ENCODE results near the gene RAB3GAP2.
"Not testable (repeated sequence)": the region's sequence is repeated elsewhere in the genome, so short reads cannot be mapped to it uniquely, and the experiment has no call there.

Gene RAB3GAP2

DNA sequence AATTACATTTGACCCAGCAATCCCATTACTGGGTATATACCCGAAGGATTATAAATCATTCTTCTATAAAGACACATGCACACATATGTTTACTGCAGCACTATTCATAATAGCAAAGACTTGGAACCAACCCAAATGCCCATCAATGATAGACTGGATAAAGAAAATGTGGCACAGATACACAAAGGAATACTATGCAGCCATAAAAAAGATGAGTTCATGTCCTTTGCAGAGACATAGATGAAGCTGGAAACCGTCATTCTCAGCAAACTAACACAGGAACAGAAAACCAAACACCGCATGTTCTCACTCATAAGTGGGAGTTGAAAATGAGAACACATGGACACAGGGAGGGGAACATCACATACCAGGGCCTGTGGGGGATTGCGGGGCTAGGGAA is 102.4 kb downstream of the RAB3GAP2 start:
- H3K27me3 ChIP-seq (ENCODE audit: control insufficient read depth, insufficient read depth, low read length); H3K9ac ChIP-seq (ENCODE audit: low read length); H3K4me3 ChIP-seq (ENCODE audit: low read depth, low read length); H3K27ac ChIP-seq (ENCODE audit: low read depth, low read length); H3K9me3 ChIP-seq (ENCODE audit: control insufficient read depth, insufficient read depth, low read depth, low read length); H3K4me1 ChIP-seq (ENCODE audit: control insufficient read depth, insufficient read depth, low read length): not testable (repeated sequence)
- peaks cover 71% of the 10 kb centered on the region for H3K36me3 ChIP-seq (ENCODE audit: control insufficient read depth, insufficient read depth, low read length)

DNA sequence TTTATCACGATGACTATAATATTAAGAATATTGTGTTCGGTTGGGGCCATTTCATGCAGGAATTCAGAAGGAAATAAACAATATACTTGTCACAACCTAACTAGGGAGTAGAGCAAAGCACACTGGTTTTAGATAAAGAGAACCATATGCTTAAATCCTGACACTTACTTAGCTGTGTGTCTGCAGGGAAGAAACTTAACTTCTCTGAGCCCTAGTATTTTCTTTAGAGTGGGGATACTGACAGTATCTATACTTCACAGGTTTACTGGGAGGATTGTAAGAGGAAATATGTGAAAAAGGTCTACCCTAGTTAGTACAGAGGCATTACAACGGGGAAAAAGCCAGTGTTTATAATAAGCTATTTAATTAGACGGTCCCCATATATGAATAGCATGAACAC is 105.4 kb downstream of the RAB3GAP2 start:
- no peaks in the 10 kb centered on the region for H3K4me1 ChIP-seq (ENCODE audit: control insufficient read depth, insufficient read depth, low read length)
- peaks cover 71% of the 10 kb centered on the region for H3K36me3 ChIP-seq (ENCODE audit: control insufficient read depth, insufficient read depth, low read length)
- H3K27ac ChIP-seq (ENCODE audit: low read depth, low read length) = no peak overlapping the region
- no peaks in the 10 kb centered on the region for H3K9me3 ChIP-seq (ENCODE audit: control insufficient read depth, insufficient read depth, low read depth, low read length)
- H3K27me3 ChIP-seq (ENCODE audit: control insufficient read depth, insufficient read depth, low read length) = no peaks in the 10 kb centered on the region
- no peak overlapping the region for H3K4me3 ChIP-seq (ENCODE audit: low read depth, low read length)
- no peak overlapping the region for H3K9ac ChIP-seq (ENCODE audit: low read length)

DNA sequence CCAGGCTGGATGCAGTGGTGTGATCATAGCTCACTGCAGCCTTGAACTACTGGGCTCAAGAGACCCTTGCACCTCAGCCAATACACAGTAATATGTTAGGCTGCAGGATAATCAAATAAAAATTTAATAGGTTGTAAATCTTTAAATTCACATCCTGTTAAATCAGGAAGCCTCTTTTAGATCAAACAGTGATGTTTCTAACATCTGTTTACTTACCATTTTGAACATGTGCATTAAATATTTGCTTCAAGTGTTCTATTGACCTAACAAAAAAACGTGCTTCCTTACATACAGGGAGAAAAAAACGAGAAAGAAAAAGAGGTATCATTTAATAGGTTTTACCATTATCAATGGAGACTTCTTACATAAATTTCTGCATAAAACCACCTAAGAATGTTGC is 107.7 kb downstream of the RAB3GAP2 start:
- Histone ChIP-seq H3K9ac (ENCODE audit: low read length) (no peak overlapping the region), H3K4me1 (ENCODE audit: control insufficient read depth, insufficient read depth, low read length) (no peaks in the 10 kb centered on the region), H3K36me3 (ENCODE audit: control insufficient read depth, insufficient read depth, low read length) (peaks cover 67% of the 10 kb centered on the region), H3K27me3 (ENCODE audit: control insufficient read depth, insufficient read depth, low read length) (no peaks in the 10 kb centered on the region), H3K27ac (ENCODE audit: low read depth, low read length) (no peak overlapping the region), H3K9me3 (ENCODE audit: control insufficient read depth, insufficient read depth, low read depth, low read length) (no peaks in the 10 kb centered on the region), H3K4me3 (ENCODE audit: low read depth, low read length) (no peak overlapping the region)

DNA sequence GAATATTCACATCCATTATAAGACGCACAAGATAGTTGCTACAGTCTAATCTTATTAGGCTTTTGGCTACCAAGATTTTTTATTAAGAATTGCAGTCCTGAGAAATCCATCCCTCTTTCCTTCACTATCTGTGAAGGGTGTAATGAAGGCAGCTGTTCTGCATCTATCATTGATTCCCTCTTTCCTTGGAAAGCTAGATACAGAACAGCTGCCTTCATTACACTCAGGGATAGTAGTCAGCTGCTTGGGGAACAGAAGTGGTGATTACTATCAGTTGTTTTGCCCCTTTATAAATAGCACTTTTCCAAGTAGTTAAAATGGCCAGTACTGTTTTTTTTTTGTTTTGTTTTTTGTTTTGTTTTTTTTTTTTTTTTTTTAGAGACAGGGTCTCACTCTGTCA is 108.1 kb downstream of the RAB3GAP2 start:
- H3K9me3 ChIP-seq (ENCODE audit: control insufficient read depth, insufficient read depth, low read depth, low read length) = no peaks in the 10 kb centered on the region
- H3K27me3 ChIP-seq (ENCODE audit: control insufficient read depth, insufficient read depth, low read length) = no peaks in the 10 kb centered on the region
- no peak overlapping the region for H3K4me3 ChIP-seq (ENCODE audit: low read depth, low read length)
- H3K9ac ChIP-seq (ENCODE audit: low read length) = no peak overlapping the region
- no peaks in the 10 kb centered on the region for H3K4me1 ChIP-seq (ENCODE audit: control insufficient read depth, insufficient read depth, low read length)
- H3K27ac ChIP-seq (ENCODE audit: low read depth, low read length) = no peak overlapping the region
- peaks cover 64% of the 10 kb centered on the region for H3K36me3 ChIP-seq (ENCODE audit: control insufficient read depth, insufficient read depth, low read length)

DNA sequence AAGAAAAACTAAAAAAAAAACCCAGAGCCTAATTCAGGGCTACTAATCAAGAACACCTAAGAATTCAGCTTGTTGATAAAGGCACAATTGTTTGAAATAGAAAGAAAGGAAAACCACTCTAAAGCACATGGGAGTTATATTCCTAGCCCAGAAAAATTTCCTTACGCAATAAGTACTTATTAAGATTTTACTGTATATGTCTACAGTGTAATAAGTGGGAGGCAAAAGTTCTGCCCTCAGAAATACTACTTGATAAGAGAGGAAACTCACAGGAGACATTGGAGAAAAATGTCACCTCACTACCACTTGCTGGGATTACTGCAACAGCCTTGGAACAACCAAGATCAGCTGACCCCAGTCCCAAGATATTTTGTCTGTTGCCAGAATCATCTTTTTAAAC is 112.2 kb downstream of the RAB3GAP2 start:
- H3K9ac ChIP-seq (ENCODE audit: low read length) = no peak overlapping the region
- no peak overlapping the region for H3K27ac ChIP-seq (ENCODE audit: low read depth, low read length)
- no peak overlapping the region for H3K4me3 ChIP-seq (ENCODE audit: low read depth, low read length)
- no peaks in the 10 kb centered on the region for H3K9me3 ChIP-seq (ENCODE audit: control insufficient read depth, insufficient read depth, low read depth, low read length)
- H3K27me3 ChIP-seq (ENCODE audit: control insufficient read depth, insufficient read depth, low read length) = no peaks in the 10 kb centered on the region
- H3K4me1 ChIP-seq (ENCODE audit: control insufficient read depth, insufficient read depth, low read length) = no peaks in the 10 kb centered on the region
- H3K36me3 ChIP-seq (ENCODE audit: control insufficient read depth, insufficient read depth, low read length) = peaks cover 64% of the 10 kb centered on the region

DNA sequence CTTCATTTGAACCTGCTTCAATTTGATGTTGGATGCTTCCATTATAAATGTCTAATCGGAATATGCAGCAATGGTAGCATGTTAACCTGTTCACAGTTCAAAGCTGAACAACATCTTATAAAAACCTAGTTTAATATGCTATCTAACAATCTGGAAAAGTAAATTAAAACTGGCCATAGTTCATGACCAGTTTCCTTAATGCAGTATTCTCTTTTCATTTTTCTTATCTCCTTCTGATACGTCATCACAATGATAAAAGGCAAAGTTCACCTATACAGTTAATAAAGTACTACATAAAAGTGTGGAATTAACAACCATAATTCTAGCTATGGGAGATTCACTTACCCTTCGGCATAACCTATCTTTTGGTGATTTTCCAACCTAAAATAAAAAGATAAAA is 113.2 kb downstream of the RAB3GAP2 start:
- Histone ChIP-seq H3K27ac (ENCODE audit: low read depth, low read length) (no peak overlapping the region), H3K4me1 (ENCODE audit: control insufficient read depth, insufficient read depth, low read length) (no peaks in the 10 kb centered on the region), H3K4me3 (ENCODE audit: low read depth, low read length) (no peak overlapping the region), H3K9me3 (ENCODE audit: control insufficient read depth, insufficient read depth, low read depth, low read length) (no peaks in the 10 kb centered on the region), H3K9ac (ENCODE audit: low read length) (no peak overlapping the region), H3K36me3 (ENCODE audit: control insufficient read depth, insufficient read depth, low read length) (peaks cover 65% of the 10 kb centered on the region), H3K27me3 (ENCODE audit: control insufficient read depth, insufficient read depth, low read length) (no peaks in the 10 kb centered on the region)

DNA sequence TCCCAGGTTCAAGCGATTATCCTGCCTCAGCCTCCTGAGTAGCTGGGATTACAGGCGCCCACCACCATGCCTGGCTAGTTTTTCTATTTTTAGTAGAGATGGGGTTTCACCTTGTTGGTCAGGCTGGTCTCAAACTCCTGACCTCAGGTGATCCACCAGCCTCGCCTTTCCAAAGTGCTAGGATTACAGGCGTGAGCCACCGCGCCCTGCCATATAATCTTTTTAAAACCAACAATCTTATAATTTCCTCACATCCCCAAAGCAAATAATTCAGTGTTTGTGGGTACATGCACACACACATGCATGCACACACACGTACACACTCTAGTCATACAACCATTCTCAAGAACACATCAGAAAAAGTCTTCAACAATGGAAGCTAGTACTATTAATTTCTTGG is 113.7 kb downstream of the RAB3GAP2 start:
- H3K27ac ChIP-seq (ENCODE audit: low read depth, low read length); H3K4me1 ChIP-seq (ENCODE audit: control insufficient read depth, insufficient read depth, low read length); H3K27me3 ChIP-seq (ENCODE audit: control insufficient read depth, insufficient read depth, low read length); H3K9ac ChIP-seq (ENCODE audit: low read length); H3K9me3 ChIP-seq (ENCODE audit: control insufficient read depth, insufficient read depth, low read depth, low read length); H3K4me3 ChIP-seq (ENCODE audit: low read depth, low read length): not testable (repeated sequence)
- peaks cover 70% of the 10 kb centered on the region for H3K36me3 ChIP-seq (ENCODE audit: control insufficient read depth, insufficient read depth, low read length)

DNA sequence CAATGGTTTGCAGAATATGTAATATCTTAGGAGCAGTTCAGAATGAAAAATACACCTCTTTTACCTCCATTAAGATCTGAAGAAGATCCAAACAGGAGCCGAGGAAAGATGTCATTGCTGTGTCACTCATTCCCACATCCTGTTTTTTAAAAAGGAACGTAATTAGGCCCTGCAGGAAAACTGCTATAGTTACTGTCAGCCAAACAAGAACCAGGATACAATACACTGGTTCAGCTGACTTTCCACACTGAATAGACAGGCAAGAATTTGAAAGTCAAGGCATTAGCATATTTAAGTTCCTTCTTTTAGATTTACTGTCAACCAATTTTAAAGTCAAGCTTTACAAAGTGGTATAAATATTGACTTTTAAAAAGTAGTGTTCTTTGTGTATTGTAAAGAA is 114.5 kb downstream of the RAB3GAP2 start:
- no peaks in the 10 kb centered on the region for H3K27me3 ChIP-seq (ENCODE audit: control insufficient read depth, insufficient read depth, low read length)
- no peak overlapping the region for H3K27ac ChIP-seq (ENCODE audit: low read depth, low read length)
- H3K9ac ChIP-seq (ENCODE audit: low read length) = no peak overlapping the region
- no peaks in the 10 kb centered on the region for H3K4me1 ChIP-seq (ENCODE audit: control insufficient read depth, insufficient read depth, low read length)
- no peak overlapping the region for H3K4me3 ChIP-seq (ENCODE audit: low read depth, low read length)
- no peaks in the 10 kb centered on the region for H3K9me3 ChIP-seq (ENCODE audit: control insufficient read depth, insufficient read depth, low read depth, low read length)
- H3K36me3 ChIP-seq (ENCODE audit: control insufficient read depth, insufficient read depth, low read length) = peaks cover 73% of the 10 kb centered on the region

DNA sequence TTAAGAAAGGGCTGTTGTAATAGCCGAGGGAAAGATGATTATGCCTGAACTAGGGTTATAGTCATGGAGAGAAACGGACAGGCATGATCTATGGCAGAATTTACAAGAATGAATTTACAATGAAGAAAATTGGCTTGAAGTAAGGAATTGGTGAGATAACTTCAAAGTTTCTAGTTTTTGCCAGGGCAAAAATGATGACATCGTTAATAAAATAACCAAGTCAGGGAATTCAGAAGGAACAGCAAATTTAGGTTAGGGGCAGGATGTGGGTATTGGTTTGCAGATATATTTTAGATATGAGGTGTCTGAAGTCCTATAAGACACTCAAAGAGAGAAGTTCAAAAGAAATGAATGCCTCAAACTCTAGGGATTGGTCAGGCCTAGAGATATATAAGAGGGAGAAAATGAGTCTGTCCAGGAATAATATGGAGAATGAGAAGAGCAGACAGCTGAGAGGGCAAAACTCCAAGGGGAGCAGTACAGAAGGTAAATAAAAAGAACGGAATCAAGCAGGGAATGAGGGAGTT is 115.6 kb downstream of the RAB3GAP2 start:
- H3K4me3 ChIP-seq (ENCODE audit: low read depth, low read length) = no peak overlapping the region
- H3K27ac ChIP-seq (ENCODE audit: low read depth, low read length) = no peak overlapping the region
- H3K9me3 ChIP-seq (ENCODE audit: control insufficient read depth, insufficient read depth, low read depth, low read length) = no peaks in the 10 kb centered on the region
- no peaks in the 10 kb centered on the region for H3K4me1 ChIP-seq (ENCODE audit: control insufficient read depth, insufficient read depth, low read length)
- H3K36me3 ChIP-seq (ENCODE audit: control insufficient read depth, insufficient read depth, low read length) = peaks cover 72% of the 10 kb centered on the region
- no peak overlapping the region for H3K9ac ChIP-seq (ENCODE audit: low read length)
- no peaks in the 10 kb centered on the region for H3K27me3 ChIP-seq (ENCODE audit: control insufficient read depth, insufficient read depth, low read length)

DNA sequence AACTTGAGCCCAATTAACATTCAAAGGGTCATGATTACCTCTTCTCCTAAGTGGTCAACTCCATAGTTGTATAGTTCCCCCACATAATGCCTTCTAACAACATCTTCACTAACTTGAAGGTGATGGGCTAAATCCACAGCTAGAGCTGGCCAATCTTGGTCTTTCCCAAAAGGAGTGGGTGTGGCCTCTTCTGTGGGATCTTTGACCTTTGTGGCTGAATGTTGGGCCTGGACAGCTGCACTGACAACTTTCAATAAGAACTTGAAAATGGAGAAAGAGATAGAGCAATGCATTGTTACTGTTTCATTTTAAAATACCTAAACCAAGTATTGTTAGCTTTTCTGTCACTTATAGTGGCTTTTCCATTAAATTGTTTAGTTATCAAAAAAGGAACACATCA is 119.1 kb downstream of the RAB3GAP2 start:
- no peaks in the 10 kb centered on the region for H3K9me3 ChIP-seq (ENCODE audit: control insufficient read depth, insufficient read depth, low read depth, low read length)

DNA sequence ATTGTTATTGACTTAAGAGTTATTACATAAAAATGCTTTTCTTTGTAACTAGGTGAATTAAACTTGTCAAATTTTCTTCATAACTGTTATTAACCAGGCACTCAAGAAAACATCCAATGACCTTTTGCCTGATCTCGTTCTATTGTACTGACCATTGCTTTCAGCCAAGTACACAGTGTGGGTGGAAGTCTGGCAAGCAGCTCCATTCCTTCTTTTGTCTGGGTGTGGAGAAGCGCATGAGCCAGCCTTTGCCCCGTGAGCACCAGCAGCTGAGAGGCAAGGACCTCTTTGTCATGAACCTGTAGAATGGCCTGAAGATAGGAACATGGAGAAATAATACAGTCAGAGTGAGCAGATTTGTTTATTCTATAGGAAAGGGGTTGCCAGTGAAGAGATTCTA is 120.8 kb downstream of the RAB3GAP2 start:
- Histone ChIP-seq H3K4me3 (ENCODE audit: low read depth, low read length) (no peak overlapping the region), H3K4me1 (ENCODE audit: control insufficient read depth, insufficient read depth, low read length) (no peaks in the 10 kb centered on the region), H3K27ac (ENCODE audit: low read depth, low read length) (no peak overlapping the region), H3K36me3 (ENCODE audit: control insufficient read depth, insufficient read depth, low read length) (peaks cover 78% of the 10 kb centered on the region), H3K9me3 (ENCODE audit: control insufficient read depth, insufficient read depth, low read depth, low read length) (no peaks in the 10 kb centered on the region), H3K9ac (ENCODE audit: low read length) (no peak overlapping the region), H3K27me3 (ENCODE audit: control insufficient read depth, insufficient read depth, low read length) (no peaks in the 10 kb centered on the region)

More for the DNA sequence above, 119.1 kb downstream of the RAB3GAP2 start:
- H3K9ac ChIP-seq (ENCODE audit: low read length) = no peak overlapping the region
- no peak overlapping the region for H3K4me3 ChIP-seq (ENCODE audit: low read depth, low read length)
- H3K27me3 ChIP-seq (ENCODE audit: control insufficient read depth, insufficient read depth, low read length) = no peaks in the 10 kb centered on the region
- peaks cover 82% of the 10 kb centered on the region for H3K36me3 ChIP-seq (ENCODE audit: control insufficient read depth, insufficient read depth, low read length)
- H3K4me1 ChIP-seq (ENCODE audit: control insufficient read depth, insufficient read depth, low read length) = no peaks in the 10 kb centered on the region
- H3K27ac ChIP-seq (ENCODE audit: low read depth, low read length) = no peak overlapping the region

DNA sequence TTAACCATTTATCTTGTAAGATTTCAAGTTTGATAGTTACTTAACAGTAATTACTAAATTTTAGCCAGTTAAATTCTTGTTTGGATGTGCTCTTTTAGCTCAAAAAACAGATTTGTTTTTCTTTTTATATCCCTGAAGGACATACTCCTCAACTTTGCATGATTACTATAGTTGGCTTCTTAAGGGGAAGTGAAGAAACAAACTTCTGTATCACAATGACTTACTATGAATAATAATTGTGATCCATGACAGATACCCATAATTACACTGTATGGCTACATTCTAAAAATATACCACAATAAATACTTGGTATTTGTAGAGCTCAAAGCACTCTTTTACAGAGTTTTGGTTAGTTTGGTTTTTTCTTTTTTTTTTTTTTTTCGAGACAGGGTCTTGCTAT is 122.5 kb downstream of the RAB3GAP2 start:
- peaks cover 77% of the 10 kb centered on the region for H3K36me3 ChIP-seq (ENCODE audit: control insufficient read depth, insufficient read depth, low read length)
- H3K27ac ChIP-seq (ENCODE audit: low read depth, low read length) = no peak overlapping the region
- H3K4me1 ChIP-seq (ENCODE audit: control insufficient read depth, insufficient read depth, low read length) = no peaks in the 10 kb centered on the region
- H3K4me3 ChIP-seq (ENCODE audit: low read depth, low read length) = no peak overlapping the region
- H3K27me3 ChIP-seq (ENCODE audit: control insufficient read depth, insufficient read depth, low read length) = no peaks in the 10 kb centered on the region
- no peaks in the 10 kb centered on the region for H3K9me3 ChIP-seq (ENCODE audit: control insufficient read depth, insufficient read depth, low read depth, low read length)
- H3K9ac ChIP-seq (ENCODE audit: low read length) = no peak overlapping the region
